Uterine smooth muscle cell (primary cell): ENCODE measurements around the gene SLC13A1. TPM values are rescaled to one million over a fixed set of nuclear protein-coding genes. Genes with fewer than 3 reads are reported as not detected.

ENCODE experiments used
- total RNA-seq: library from RNA; depleted of rRNA; stranded (reverse); fragments of >200 nt; gene quantifications from 2 replicates; pipeline ENCODE4 v1.2.3, GENCODE V29; 2014

The SLC13A1 gene, protein sequence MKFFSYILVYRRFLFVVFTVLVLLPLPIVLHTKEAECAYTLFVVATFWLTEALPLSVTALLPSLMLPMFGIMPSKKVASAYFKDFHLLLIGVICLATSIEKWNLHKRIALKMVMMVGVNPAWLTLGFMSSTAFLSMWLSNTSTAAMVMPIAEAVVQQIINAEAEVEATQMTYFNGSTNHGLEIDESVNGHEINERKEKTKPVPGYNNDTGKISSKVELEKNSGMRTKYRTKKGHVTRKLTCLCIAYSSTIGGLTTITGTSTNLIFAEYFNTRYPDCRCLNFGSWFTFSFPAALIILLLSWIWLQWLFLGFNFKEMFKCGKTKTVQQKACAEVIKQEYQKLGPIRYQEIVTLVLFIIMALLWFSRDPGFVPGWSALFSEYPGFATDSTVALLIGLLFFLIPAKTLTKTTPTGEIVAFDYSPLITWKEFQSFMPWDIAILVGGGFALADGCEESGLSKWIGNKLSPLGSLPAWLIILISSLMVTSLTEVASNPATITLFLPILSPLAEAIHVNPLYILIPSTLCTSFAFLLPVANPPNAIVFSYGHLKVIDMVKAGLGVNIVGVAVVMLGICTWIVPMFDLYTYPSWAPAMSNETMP
- not detected in 2 replicates for total RNA-seq

DNA sequence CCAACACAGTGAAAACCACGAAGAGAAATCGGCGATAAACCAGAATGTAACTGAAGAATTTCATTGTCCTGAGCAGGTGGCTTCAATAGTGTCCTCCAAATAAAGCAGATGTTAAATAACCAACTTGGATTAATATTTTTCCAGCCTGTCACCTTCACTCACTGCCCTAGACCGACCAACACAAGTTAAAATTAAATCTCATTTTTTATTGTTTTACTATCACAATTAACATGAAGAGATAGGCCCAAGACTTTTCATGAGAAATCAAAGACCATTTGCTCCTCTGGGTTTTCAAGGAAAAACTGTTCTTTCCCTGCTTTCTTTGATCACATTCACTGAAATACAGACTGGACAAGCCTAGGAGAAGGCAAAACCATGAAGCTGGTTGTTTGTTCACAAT is at the start of gene SLC13A1:
Gene SLC13A1, minus strand, starts transcription at position 87 of the 400 bp plus-strand sequence. Its CDS starts 23 bp downstream, at position 64.

Other genes with a start within 250 kb of the SLC13A1 start
- gene TAS2R16, start 204.3 kb downstream of the SLC13A1 start, total RNA-seq, result not detected in 2 replicates